K562 (cell line): Measurements from ENCODE around the gene NCF2. TPM values are rescaled to one million over a fixed set of nuclear protein-coding genes. Genes with fewer than 3 reads are reported as not detected.
A peak's percentile ranks its signal among the peaks of the same experiment; 100 is the strongest.

Experiments
- BDP1 ChIP-seq: IDR thresholded peaks from 3 replicates; pipeline ENCODE4 v1.6.1; 2011; ENCODE audit not compliant: insufficient read length, insufficient read depth
- GTF3C2 ChIP-seq: IDR thresholded peaks from 3 replicates; pipeline ENCODE4 v1.6.1; 2011; ENCODE audit warnings: borderline replicate concordance, mild to moderate bottlenecking, moderate library complexity; ENCODE audit not compliant: insufficient read length; ENCODE audit errors: extremely low read depth
- HCFC1 ChIP-seq: IDR thresholded peaks from 2 replicates; pipeline ENCODE4 v1.6.1; 2012; ENCODE audit warnings: low read depth, low read length, improper control_type of control experiment
- HOXB6 ChIP-seq: fragments of 250-450 bp; sonication (Bioruptor Pico); IDR thresholded peaks from 2 replicates; pipeline ENCODE4 v1.5.1; 2022; ENCODE audit warnings: mild to moderate bottlenecking, borderline replicate concordance
- MAZ ChIP-seq, 2 experiments: fragments of 450-650 bp in 1 of 2; sonication (generic) in 1 of 2; formaldehyde crosslinking; IDR thresholded peaks in 1 of 2; conservative IDR thresholded peaks in 1 of 2; 2 replicates each; pipeline versions ENCODE4 v1.4.0 to v1.5.0; 2020; ENCODE audit warnings: mild to moderate bottlenecking in 1 of 2, missing genetic modification reagents in 1 of 2
- PHF20 ChIP-seq: fragments of 450-650 bp; IDR thresholded peaks from 2 replicates; pipeline ENCODE4 v1.6.1; 2018; ENCODE audit not compliant: partially characterized antibody
- RBM39 ChIP-seq: fragments of 200-400 bp; formaldehyde crosslinking; optimal IDR thresholded peaks from 2 replicates; pipeline ENCODE3; 2018; ENCODE audit warnings: low read depth, low read length
- SREBF2 ChIP-seq: sonication (generic); formaldehyde crosslinking; IDR thresholded peaks from 2 replicates; pipeline ENCODE4 v1.4.0; 2020; ENCODE audit warnings: mild to moderate bottlenecking, missing genetic modification reagents
- SRSF9 ChIP-seq: fragments of 200-400 bp; formaldehyde crosslinking; IDR thresholded peaks from 2 replicates; pipeline ENCODE4 v1.6.1; 2017; ENCODE audit warnings: low read depth, low read length, borderline replicate concordance
- STAT5A ChIP-seq: IDR thresholded peaks from 2 replicates; pipeline ENCODE4 v1.6.1; 2012; ENCODE audit warnings: low read length, inconsistent platforms, borderline replicate concordance
- TEAD2 ChIP-seq: fragments of 450-650 bp; IDR thresholded peaks from 2 replicates; pipeline ENCODE4 v1.6.1; 2016; ENCODE audit warnings: missing genetic modification characterization, control low read depth, missing compliant biosample characterization
- ZKSCAN8 ChIP-seq: fragments of 200-800 bp; sonication (Bioruptor generic); IDR thresholded peaks from 2 replicates; pipeline ENCODE4 v1.6.1; 2016; ENCODE audit warnings: missing genetic modification characterization, missing compliant biosample characterization
- ZNF124 ChIP-seq: sonication (generic); formaldehyde crosslinking; IDR thresholded peaks from 2 replicates; pipeline ENCODE4 v1.8.1; 2022; ENCODE audit warnings: missing genetic modification reagents
- ZNF253 ChIP-seq: fragments of 250-450 bp; sonication (Bioruptor Pico); conservative IDR thresholded peaks from 2 replicates; pipeline ENCODE4 v1.6.1; 2021; ENCODE audit warnings: mild to moderate bottlenecking
- ZNF324 ChIP-seq: fragments of 250-450 bp; sonication (Bioruptor Pico); IDR thresholded peaks from 2 replicates; pipeline ENCODE4 v1.4.0; 2020; ENCODE audit warnings: mild to moderate bottlenecking
- ZNF561 ChIP-seq: fragments of 450-650 bp; formaldehyde crosslinking; conservative IDR thresholded peaks from 2 replicates; pipeline ENCODE4 v1.4.0; 2020; ENCODE audit warnings: mild to moderate bottlenecking, moderate library complexity
- polyA plus RNA-seq, 8 experiments: library from polyadenylated mRNA; depleted of rRNA in 4 of 8; stranded (reverse) in 5 of 8; unstranded in 3 of 8; fragments of >200 nt; fragmentation: Nextera tagmentation in 2 of 8; fragmentation: Illumina TruSeq in 1 of 8; extraction: Ambion mirVana in 2 of 8; extraction: Trizol in 1 of 8; gene quantifications; 2 replicates each; pipeline versions ENCODE4 v1.2.1 to v1.2.3, GENCODE V29; 2011 to 2014; ENCODE audit warnings: inconsistent platforms in 1 of 8, missing spikeins in 1 of 8
- total RNA-seq, 7 experiments: library from RNA; depleted of rRNA in 6 of 7; stranded (reverse); fragments of >200 nt in 6 of 7; fragmentation: Illumina TruSeq in 2 of 7; extraction: Trizol in 2 of 7; gene quantifications; 2 replicates each; pipeline versions ENCODE4 v1.2.1 to v1.2.3, GENCODE V29; 2011 to 2021; ENCODE audit warnings: low replicate concordance in 1 of 7
- TF ChIP-seq, protein P1 (sequence below): fragments of 150-350 bp; IDR thresholded peaks from 2 replicates; pipeline ENCODE4 v1.6.1; 2014; ENCODE audit warnings: low read depth, mild to moderate bottlenecking, low read length, borderline replicate concordance
- TF ChIP-seq, protein P2 (sequence below): fragments of 450-650 bp; formaldehyde crosslinking; IDR thresholded peaks from 2 replicates; pipeline ENCODE4 v1.4.0; 2022; ENCODE audit warnings: missing genetic modification characterization
- TF ChIP-seq, protein P3 (sequence below): fragments of 250-450 bp; sonication (Bioruptor Pico); IDR thresholded peaks from 2 replicates; pipeline ENCODE4 v1.8.0; 2021; ENCODE audit warnings: borderline replicate concordance, mild to moderate bottlenecking, moderate library complexity; ENCODE audit not compliant: poor library complexity, severe bottlenecking
- TF ChIP-seq, protein P4 (sequence below): sonication (generic); formaldehyde crosslinking; IDR thresholded peaks from 2 replicates; pipeline ENCODE4 v1.8.0; 2022; ENCODE audit warnings: mild to moderate bottlenecking, missing genetic modification reagents

The NCF2 gene
- total and polyA plus RNA-seq, 9 of the 15 experiments (the other 6 are each of a cell fraction or from before 2014, with no cell fraction given): 0.07 to 0.54 (median 0.16) TPM; not detected in 3

DNA sequence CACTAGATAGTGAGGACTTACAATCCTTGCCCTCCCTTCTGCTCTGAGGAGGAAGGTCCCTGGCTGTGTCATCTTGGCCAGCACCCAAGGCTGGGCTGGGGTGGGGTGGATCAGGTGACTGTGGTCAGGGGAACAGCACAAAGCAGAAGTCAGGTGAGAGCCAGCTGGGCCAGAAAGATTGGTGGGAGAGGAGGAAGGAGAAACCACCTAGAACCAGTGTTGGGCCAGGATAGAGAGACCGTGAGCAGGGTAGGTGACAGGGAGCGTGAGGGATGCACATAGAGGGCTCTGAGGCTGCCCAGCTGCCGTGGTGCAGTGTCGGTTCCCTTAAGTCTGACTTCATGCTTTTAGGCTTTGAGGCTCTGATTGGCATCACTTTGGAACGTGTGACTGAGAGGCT lies 22.7 kb downstream of the NCF2 start (continued):
- TF ChIP-seq, protein P1, sequence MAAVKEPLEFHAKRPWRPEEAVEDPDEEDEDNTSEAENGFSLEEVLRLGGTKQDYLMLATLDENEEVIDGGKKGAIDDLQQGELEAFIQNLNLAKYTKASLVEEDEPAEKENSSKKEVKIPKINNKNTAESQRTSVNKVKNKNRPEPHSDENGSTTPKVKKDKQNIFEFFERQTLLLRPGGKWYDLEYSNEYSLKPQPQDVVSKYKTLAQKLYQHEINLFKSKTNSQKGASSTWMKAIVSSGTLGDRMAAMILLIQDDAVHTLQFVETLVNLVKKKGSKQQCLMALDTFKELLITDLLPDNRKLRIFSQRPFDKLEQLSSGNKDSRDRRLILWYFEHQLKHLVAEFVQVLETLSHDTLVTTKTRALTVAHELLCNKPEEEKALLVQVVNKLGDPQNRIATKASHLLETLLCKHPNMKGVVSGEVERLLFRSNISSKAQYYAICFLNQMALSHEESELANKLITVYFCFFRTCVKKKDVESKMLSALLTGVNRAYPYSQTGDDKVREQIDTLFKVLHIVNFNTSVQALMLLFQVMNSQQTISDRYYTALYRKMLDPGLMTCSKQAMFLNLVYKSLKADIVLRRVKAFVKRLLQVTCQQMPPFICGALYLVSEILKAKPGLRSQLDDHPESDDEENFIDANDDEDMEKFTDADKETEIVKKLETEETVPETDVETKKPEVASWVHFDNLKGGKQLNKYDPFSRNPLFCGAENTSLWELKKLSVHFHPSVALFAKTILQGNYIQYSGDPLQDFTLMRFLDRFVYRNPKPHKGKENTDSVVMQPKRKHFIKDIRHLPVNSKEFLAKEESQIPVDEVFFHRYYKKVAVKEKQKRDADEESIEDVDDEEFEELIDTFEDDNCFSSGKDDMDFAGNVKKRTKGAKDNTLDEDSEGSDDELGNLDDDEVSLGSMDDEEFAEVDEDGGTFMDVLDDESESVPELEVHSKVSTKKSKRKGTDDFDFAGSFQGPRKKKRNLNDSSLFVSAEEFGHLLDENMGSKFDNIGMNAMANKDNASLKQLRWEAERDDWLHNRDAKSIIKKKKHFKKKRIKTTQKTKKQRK: no peak
- TF ChIP-seq BDP1 (no peak), ZKSCAN8 (CRISPR knock-in tag) (no peak), TEAD2 (tag) (no peak), ZNF561 (CRISPR knock-in tag) (no peak), ZNF124 (no peak), HOXB6 (no peak), RBM39 (no peak), MAZ (CRISPR knock-in tag; conservative IDR thresholded peaks at IDR 0.05 in 1 of 2, IDR thresholded peaks at IDR 0.05 in 1 of 2) (peak; percentile 35 to 69; a peak in 3 of 4 replicates), ZNF253 (CRISPR knock-in tag) (no peak), GTF3C2 (no peak), SREBF2 (no peak), ZNF324 (no peak), PHF20 (no peak), STAT5A (no peak), SRSF9 (no peak), HCFC1 (no peak)
- TF ChIP-seq, protein P2, sequence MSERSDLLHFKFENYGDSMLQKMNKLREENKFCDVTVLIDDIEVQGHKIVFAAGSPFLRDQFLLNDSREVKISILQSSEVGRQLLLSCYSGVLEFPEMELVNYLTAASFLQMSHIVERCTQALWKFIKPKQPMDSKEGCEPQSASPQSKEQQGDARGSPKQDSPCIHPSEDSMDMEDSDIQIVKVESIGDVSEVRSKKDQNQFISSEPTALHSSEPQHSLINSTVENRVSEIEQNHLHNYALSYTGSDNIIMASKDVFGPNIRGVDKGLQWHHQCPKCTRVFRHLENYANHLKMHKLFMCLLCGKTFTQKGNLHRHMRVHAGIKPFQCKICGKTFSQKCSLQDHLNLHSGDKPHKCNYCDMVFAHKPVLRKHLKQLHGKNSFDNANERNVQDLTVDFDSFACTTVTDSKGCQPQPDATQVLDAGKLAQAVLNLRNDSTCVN (CRISPR knock-in tag): no peak
- TF ChIP-seq, protein P3, sequence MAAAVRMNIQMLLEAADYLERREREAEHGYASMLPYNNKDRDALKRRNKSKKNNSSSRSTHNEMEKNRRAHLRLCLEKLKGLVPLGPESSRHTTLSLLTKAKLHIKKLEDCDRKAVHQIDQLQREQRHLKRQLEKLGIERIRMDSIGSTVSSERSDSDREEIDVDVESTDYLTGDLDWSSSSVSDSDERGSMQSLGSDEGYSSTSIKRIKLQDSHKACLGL: no peak
- TF ChIP-seq, protein P4, sequence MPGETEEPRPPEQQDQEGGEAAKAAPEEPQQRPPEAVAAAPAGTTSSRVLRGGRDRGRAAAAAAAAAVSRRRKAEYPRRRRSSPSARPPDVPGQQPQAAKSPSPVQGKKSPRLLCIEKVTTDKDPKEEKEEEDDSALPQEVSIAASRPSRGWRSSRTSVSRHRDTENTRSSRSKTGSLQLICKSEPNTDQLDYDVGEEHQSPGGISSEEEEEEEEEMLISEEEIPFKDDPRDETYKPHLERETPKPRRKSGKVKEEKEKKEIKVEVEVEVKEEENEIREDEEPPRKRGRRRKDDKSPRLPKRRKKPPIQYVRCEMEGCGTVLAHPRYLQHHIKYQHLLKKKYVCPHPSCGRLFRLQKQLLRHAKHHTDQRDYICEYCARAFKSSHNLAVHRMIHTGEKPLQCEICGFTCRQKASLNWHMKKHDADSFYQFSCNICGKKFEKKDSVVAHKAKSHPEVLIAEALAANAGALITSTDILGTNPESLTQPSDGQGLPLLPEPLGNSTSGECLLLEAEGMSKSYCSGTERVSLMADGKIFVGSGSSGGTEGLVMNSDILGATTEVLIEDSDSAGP (CRISPR knock-in tag): no peak
